ENCODE measurements around the gene C6orf89. TPM values are rescaled to one million over a fixed set of nuclear protein-coding genes. Genes with fewer than 3 reads are reported as not detected.

C6orf89 gene
- polyA plus RNA-seq, 3 donors: 19.2 to 37.5 (median 29.2) TPM

DNA sequence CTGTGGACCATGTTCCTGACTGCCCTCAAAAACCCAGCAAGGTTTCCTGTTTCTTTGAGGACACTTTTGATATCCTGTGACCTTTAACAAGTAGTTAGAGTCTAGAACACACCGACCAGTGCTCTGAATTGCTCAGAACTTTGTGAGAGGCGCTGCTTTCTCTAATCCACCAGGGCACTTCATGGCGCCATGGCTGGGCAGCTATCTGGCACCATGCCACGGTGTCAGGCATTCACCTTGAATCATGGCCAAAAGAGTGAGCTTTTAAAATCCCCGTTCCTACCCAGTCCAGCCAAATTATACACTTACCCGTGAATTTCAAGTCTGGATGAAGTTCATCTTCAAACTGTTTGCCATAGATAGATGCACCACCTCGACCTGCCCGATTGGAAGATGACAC is 29.5 kb upstream of the C6orf89 start:
- H3K27ac ChIP-seq (ENCODE audit: low read depth in 1 of 2, low read length in 2 of 2): no peak overlapping the region
- H3K4me2 ChIP-seq (replicated peaks; ENCODE audit: extremely low read depth, low read length, poor library complexity, severe bottlenecking): no peak overlapping the region
- Mint-ChIP-seq H3K36me3 (peaks cover 48 to 53% of the 10 kb centered on the region in 2 donors), H3K4me1 (peaks cover 33% of the 10 kb centered on the region), H3K9me3 (peaks cover 10 to 13% (median 11%) of the 10 kb centered on the region in 7 donors), H3K27me3 (ENCODE audit: low read depth in 3 of 3) (no peaks in the 10 kb centered on the region), H3K27ac (peak overlapping the region in 4 of 7 donors; percentile 3 to 50 (median 42)), H3K4me3 (no peak overlapping the region)
- H3K79me2 ChIP-seq (ENCODE audit: insufficient read depth, low read length): peaks cover 17% of the 10 kb centered on the region
- peaks cover 6 to 26% of the 10 kb centered on the region in 2 donors for H3K36me3 ChIP-seq (replicated peaks in 1 of 2; ENCODE audit: control insufficient read depth in 1 of 2, insufficient read depth in 2 of 2, low read length in 2 of 2)
- H3K27me3 ChIP-seq (ENCODE audit: control insufficient read depth in 2 of 2, insufficient read depth in 2 of 2, low read length in 2 of 2): no peaks in the 10 kb centered on the region
- TF ChIP-seq, protein P1, sequence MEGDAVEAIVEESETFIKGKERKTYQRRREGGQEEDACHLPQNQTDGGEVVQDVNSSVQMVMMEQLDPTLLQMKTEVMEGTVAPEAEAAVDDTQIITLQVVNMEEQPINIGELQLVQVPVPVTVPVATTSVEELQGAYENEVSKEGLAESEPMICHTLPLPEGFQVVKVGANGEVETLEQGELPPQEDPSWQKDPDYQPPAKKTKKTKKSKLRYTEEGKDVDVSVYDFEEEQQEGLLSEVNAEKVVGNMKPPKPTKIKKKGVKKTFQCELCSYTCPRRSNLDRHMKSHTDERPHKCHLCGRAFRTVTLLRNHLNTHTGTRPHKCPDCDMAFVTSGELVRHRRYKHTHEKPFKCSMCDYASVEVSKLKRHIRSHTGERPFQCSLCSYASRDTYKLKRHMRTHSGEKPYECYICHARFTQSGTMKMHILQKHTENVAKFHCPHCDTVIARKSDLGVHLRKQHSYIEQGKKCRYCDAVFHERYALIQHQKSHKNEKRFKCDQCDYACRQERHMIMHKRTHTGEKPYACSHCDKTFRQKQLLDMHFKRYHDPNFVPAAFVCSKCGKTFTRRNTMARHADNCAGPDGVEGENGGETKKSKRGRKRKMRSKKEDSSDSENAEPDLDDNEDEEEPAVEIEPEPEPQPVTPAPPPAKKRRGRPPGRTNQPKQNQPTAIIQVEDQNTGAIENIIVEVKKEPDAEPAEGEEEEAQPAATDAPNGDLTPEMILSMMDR (IDR thresholded peaks at IDR 0.05): no peak
- 96% methylated on average over 5 of the region's 8 CpGs for WGBS (ENCODE audit: insufficient coverage)
- intact Hi-C loops (cut with micrococcal nuclease): no loop called here
- H3K4me1 ChIP-seq (ENCODE audit: control insufficient read depth in 1 of 2, insufficient read depth in 2 of 2, low read length in 2 of 2): peaks cover 27 to 29% of the 10 kb centered on the region in 2 donors
- no peaks in the 10 kb centered on the region for H3K9me3 ChIP-seq (replicated peaks in 1 of 2; ENCODE audit: control insufficient read depth in 1 of 2, insufficient read depth in 1 of 2, low read length in 2 of 2)
- no peak overlapping the region for H2AFZ ChIP-seq (ENCODE audit: insufficient read depth, low read depth, low read length, poor library complexity, severe bottlenecking)
- no peaks in the 10 kb centered on the region for H4K20me1 ChIP-seq (ENCODE audit: insufficient read depth, low read length)
- no peak for DNase-seq
- no peak overlapping the region for H3K9ac ChIP-seq (ENCODE audit: insufficient read depth, low read length, poor library complexity, severe bottlenecking)
- no peak overlapping the region for H3K4me3 ChIP-seq (replicated peaks in 1 of 3; ENCODE audit: low read depth in 2 of 3, low read length in 3 of 3)

DNA sequence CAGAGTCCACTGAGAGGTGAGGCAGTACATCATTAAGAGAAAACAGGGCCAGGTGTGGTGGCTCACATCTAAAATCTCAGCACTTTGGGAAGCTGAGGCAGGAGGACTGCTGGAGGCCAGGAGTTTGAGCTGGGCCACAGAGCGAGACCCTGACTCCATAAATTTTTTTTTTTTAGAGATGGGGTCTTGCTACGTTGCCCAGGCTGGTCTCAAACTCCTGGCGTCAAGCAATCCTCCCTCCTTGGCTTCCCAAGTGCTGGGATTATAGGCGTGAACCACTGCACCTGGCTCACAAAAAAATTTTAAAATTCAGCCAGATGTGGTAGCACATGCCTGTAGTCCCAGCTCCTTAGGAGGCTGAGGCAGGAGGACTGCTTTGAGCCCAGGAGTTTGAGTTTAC is 28.4 kb upstream of the C6orf89 start:
- Histone ChIP-seq H3K9ac (ENCODE audit: insufficient read depth, low read length, poor library complexity, severe bottlenecking) (no peak overlapping the region), H3K4me3 (replicated peaks in 1 of 3; ENCODE audit: low read depth in 2 of 3, low read length in 3 of 3) (no peak overlapping the region), H4K20me1 (ENCODE audit: insufficient read depth, low read length) (no peaks in the 10 kb centered on the region), H3K9me3 (replicated peaks in 1 of 2; ENCODE audit: control insufficient read depth in 1 of 2, insufficient read depth in 1 of 2, low read length in 2 of 2) (no peaks in the 10 kb centered on the region), H3K27ac (ENCODE audit: low read depth in 1 of 2, low read length in 2 of 2) (no peak overlapping the region), H3K4me1 (ENCODE audit: control insufficient read depth in 1 of 2, insufficient read depth in 2 of 2, low read length in 2 of 2) (peaks cover 18% of the 10 kb centered on the region in 2 donors), H3K27me3 (ENCODE audit: control insufficient read depth in 2 of 2, insufficient read depth in 2 of 2, low read length in 2 of 2) (no peaks in the 10 kb centered on the region), H3K79me2 (ENCODE audit: insufficient read depth, low read length) (peaks cover 17% of the 10 kb centered on the region), H3K36me3 (replicated peaks in 1 of 2; ENCODE audit: control insufficient read depth in 1 of 2, insufficient read depth in 2 of 2, low read length in 2 of 2) (peaks cover 8 to 31% of the 10 kb centered on the region in 2 donors), H2AFZ (ENCODE audit: insufficient read depth, low read depth, low read length, poor library complexity, severe bottlenecking) (no peak overlapping the region), H3K4me2 (replicated peaks; ENCODE audit: extremely low read depth, low read length, poor library complexity, severe bottlenecking) (no peak overlapping the region)
- TF ChIP-seq, protein P1 (IDR thresholded peaks at IDR 0.05): no peak
- intact Hi-C loops (cut with micrococcal nuclease): no loop called here
- H3K4me1 Mint-ChIP-seq: peaks cover 23% of the 10 kb centered on the region
- H3K27ac Mint-ChIP-seq: no peak overlapping the region
- H3K9me3 Mint-ChIP-seq: peaks cover 9 to 12% (median 11%) of the 10 kb centered on the region in 7 donors
- H3K27me3 Mint-ChIP-seq (ENCODE audit: low read depth in 3 of 3): no peaks in the 10 kb centered on the region
- WGBS (ENCODE audit: insufficient coverage): 96% methylated on average over 4 of the region's 4 CpGs
- peaks cover 49 to 62% of the 10 kb centered on the region in 2 donors for H3K36me3 Mint-ChIP-seq
- H3K4me3 Mint-ChIP-seq: no peak overlapping the region
- no peak for DNase-seq

Data from CD14-positive monocyte (primary cell).